Gastrocnemius medialis (tissue), 4 donors: Measurements from ENCODE around the gene ARHGEF10L.

Experiments
- POLR2A ChIP-seq, 2 donors: fragments of 450-650 bp; IDR thresholded peaks; one replicate each; pipeline ENCODE4 v1.6.1; 2017; ENCODE audit warnings: antibody characterized with exemption in 2 of 2, mild to moderate bottlenecking in 2 of 2, moderate library complexity in 2 of 2
- TF ChIP-seq, protein P1 (sequence below), 5 experiments: fragments of 450-650 bp in 3 of 5; fragments of 200-600 bp in 2 of 5; sonication (generic) in 2 of 5; IDR thresholded peaks in 4 of 5; conservative IDR thresholded peaks in 1 of 5; 1 replicate in 4 of 5; 2 replicates in 1 of 5; pipeline ENCODE4 v1.5.1; 2016 to 2019; ENCODE audit warnings: antibody characterized with exemption in 5 of 5, mild to moderate bottlenecking in 3 of 5, moderate library complexity in 3 of 5

- TF ChIP-seq, protein P1, sequence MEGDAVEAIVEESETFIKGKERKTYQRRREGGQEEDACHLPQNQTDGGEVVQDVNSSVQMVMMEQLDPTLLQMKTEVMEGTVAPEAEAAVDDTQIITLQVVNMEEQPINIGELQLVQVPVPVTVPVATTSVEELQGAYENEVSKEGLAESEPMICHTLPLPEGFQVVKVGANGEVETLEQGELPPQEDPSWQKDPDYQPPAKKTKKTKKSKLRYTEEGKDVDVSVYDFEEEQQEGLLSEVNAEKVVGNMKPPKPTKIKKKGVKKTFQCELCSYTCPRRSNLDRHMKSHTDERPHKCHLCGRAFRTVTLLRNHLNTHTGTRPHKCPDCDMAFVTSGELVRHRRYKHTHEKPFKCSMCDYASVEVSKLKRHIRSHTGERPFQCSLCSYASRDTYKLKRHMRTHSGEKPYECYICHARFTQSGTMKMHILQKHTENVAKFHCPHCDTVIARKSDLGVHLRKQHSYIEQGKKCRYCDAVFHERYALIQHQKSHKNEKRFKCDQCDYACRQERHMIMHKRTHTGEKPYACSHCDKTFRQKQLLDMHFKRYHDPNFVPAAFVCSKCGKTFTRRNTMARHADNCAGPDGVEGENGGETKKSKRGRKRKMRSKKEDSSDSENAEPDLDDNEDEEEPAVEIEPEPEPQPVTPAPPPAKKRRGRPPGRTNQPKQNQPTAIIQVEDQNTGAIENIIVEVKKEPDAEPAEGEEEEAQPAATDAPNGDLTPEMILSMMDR (IDR thresholded peaks at IDR 0.05 in 4 of 5, conservative IDR thresholded peaks at IDR 0.05 in 1 of 5): no peak
- TF ChIP-seq POLR2A (IDR thresholded peaks at IDR 0.05): no peak
These were observed 401 bp upstream of the ARHGEF10L start for GRCh38 chr1:17539118-17539476.
